Natural killer cell (primary cell): ENCODE results near the gene SPINDOC. TPM values are rescaled to one million over a fixed set of nuclear protein-coding genes. Genes with fewer than 3 reads are reported as not detected.

Experiments used
- ATAC-seq, 3 donors: fragments of 150-1000 bp in 2 of 3; fragments of 200-7000 bp in 1 of 3; cut with Tn5 transposase; 1 replicate in 1 of 3; 2 replicates in 2 of 3; pipeline ENCODE4 v1.10.0; 2021; ENCODE audit warnings: mild to moderate bottlenecking in 2 of 3, moderate library complexity in 2 of 3
- DNase-seq, 2 donors: peaks; one replicate each; pipeline versions ENCODE4 v3.0.0 to v3.0.0-alpha.2; 2013 to 2021; ENCODE audit warnings: mixed read lengths in 1 of 2
- H3K27ac ChIP-seq: one replicate; pipeline ENCODE4 v1.5.1; 2013; ENCODE audit warnings: mild to moderate bottlenecking, low read length
- H3K27me3 ChIP-seq: one replicate; pipeline ENCODE4 v1.6.1; 2013; ENCODE audit warnings: low read length; ENCODE audit not compliant: control insufficient read depth, insufficient read depth
- H3K36me3 ChIP-seq: one replicate; pipeline ENCODE4 v1.6.1; 2013; ENCODE audit warnings: low read length; ENCODE audit not compliant: control insufficient read depth, insufficient read depth
- H3K4me1 ChIP-seq: one replicate; pipeline ENCODE4 v1.6.1; 2013; ENCODE audit warnings: low read length; ENCODE audit not compliant: control insufficient read depth, insufficient read depth
- H3K4me3 ChIP-seq: one replicate; pipeline ENCODE4 v1.5.1; 2013; ENCODE audit warnings: low read length
- H3K9me3 ChIP-seq: one replicate; pipeline ENCODE4 v1.6.1; 2013; ENCODE audit warnings: low read length; ENCODE audit not compliant: control insufficient read depth, insufficient read depth
- H3K27ac Mint-ChIP-seq, 2 donors: one replicate each; pipeline ENCODE4 v1.8.0; 2022; ENCODE audit warnings: mild to moderate bottlenecking in 2 of 2, mixed read lengths in 2 of 2, moderate library complexity in 1 of 2
- H3K27me3 Mint-ChIP-seq, 2 donors: one replicate each; pipeline ENCODE4 v1.8.0; 2022; ENCODE audit warnings: low read depth in 2 of 2, mixed read lengths in 2 of 2
- H3K36me3 Mint-ChIP-seq: one replicate; pipeline ENCODE4 v1.8.0; 2022; ENCODE audit warnings: mixed read lengths
- H3K4me1 Mint-ChIP-seq, 2 donors: one replicate each; pipeline ENCODE4 v1.8.0; 2022; ENCODE audit warnings: mixed read lengths in 2 of 2
- H3K4me3 Mint-ChIP-seq: one replicate; pipeline ENCODE4 v1.8.0; 2022; ENCODE audit warnings: mild to moderate bottlenecking, moderate library complexity, mixed read lengths
- H3K9me3 Mint-ChIP-seq, 2 donors: one replicate each; pipeline ENCODE4 v1.8.0; 2022; ENCODE audit warnings: mixed read lengths in 2 of 2
- WGBS: methylation state at CpG from one replicate; pipeline ENCODE4 v1.1.7; 2013; ENCODE audit warnings: missing lambda C conversion rate; ENCODE audit not compliant: insufficient coverage; 5-methylcytosine and 5-hydroxymethylcytosine counted together
- intact Hi-C: fragments of 100-400 bp; cut with micrococcal nuclease; formaldehyde crosslinking; loops from one replicate; pipeline ENCODE4 v1.14.2; 2022
- total RNA-seq, 4 donors: library from RNA; stranded (reverse); fragments of 120-200 nt in 1 of 4; gene quantifications; one replicate each; pipeline versions ENCODE4 v1.2.3 to v1.2.4, GENCODE V29; 2013 to 2022
- TF ChIP-seq, protein P1 (sequence below): fragments of 200-600 bp; IDR thresholded peaks from one replicate; pipeline ENCODE4 v1.8.0; 2022; ENCODE audit warnings: antibody characterized with exemption

The SPINDOC gene
- total RNA-seq, 3 donors from 2014 or later (not counting 1 experiment from before 2014, with no cell fraction given), result 15.6 to 25.3 (median 21.1) TPM

DNA sequence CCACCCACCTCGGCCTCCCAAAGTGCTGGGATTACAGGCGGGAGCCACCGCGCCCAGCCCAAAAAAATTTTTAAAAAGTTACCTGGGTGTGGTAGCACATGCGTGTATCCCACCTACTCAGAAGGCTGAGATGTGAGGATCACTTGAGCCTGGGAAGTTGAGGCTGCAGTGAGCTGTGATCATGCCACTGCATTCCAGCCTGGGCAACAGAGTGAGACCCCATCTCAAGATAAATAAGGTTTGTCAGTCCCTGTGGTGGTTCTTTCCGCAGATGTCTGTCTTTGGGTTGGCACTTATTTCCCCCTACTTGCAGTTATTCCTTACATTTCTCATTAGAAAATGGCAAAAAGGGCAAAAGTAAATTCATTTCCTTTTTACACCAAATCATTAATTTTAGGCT is 33.6 kb downstream of the SPINDOC start:
- WGBS, result 92% methylated on average over 6 of the region's 6 CpGs
- H3K27me3 ChIP-seq, result no peaks in the 10 kb centered on the region
- no peaks in the 10 kb centered on the region for H3K36me3 Mint-ChIP-seq

DNA sequence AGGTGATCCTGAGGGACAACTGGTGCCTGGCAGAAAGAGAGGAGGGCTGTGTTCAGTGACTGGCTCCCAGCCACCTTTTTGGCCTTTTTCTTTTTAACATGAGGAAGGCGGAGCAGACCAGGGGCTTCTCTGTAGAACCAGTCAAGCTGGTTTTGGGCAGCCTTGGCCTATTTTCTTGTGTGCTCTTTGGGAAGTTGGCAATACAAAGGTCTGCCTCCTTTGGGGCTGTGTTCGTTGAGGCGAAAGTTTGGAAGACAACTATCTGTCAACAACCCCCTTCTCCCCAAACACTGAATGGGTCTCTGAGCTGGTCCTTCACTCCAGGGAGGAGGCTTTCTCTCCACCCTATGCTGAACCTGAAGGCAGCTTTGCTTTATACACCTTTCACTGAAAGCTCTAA is 34.1 kb downstream of the SPINDOC start:
- no peak for DNase-seq
- ATAC-seq, result no peak
- Mint-ChIP-seq H3K27ac (peak overlapping the region; percentile 41 to 75), H3K27me3 (no peaks in the 10 kb centered on the region), H3K4me3 (no peak overlapping the region), H3K4me1 (peaks cover 73 to 76% of the 10 kb centered on the region in 2 donors), H3K36me3 (no peaks in the 10 kb centered on the region), H3K9me3 (no peaks in the 10 kb centered on the region)
- intact Hi-C loops, result no loop called here
- Histone ChIP-seq H3K4me1 (peaks cover 45% of the 10 kb centered on the region), H3K27ac (no peak overlapping the region), H3K27me3 (no peaks in the 10 kb centered on the region), H3K9me3 (no peaks in the 10 kb centered on the region), H3K4me3 (no peak overlapping the region), H3K36me3 (peaks cover 16% of the 10 kb centered on the region)
- WGBS, result 92% methylated on average over 3 of the region's 3 CpGs
- TF ChIP-seq, protein P1, sequence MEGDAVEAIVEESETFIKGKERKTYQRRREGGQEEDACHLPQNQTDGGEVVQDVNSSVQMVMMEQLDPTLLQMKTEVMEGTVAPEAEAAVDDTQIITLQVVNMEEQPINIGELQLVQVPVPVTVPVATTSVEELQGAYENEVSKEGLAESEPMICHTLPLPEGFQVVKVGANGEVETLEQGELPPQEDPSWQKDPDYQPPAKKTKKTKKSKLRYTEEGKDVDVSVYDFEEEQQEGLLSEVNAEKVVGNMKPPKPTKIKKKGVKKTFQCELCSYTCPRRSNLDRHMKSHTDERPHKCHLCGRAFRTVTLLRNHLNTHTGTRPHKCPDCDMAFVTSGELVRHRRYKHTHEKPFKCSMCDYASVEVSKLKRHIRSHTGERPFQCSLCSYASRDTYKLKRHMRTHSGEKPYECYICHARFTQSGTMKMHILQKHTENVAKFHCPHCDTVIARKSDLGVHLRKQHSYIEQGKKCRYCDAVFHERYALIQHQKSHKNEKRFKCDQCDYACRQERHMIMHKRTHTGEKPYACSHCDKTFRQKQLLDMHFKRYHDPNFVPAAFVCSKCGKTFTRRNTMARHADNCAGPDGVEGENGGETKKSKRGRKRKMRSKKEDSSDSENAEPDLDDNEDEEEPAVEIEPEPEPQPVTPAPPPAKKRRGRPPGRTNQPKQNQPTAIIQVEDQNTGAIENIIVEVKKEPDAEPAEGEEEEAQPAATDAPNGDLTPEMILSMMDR, result no peak

More for the DNA sequence above, 33.6 kb downstream of the SPINDOC start:
- intact Hi-C loops, result no loop called here
- Mint-ChIP-seq H3K4me3 (no peak overlapping the region), H3K27me3 (no peaks in the 10 kb centered on the region), H3K9me3 (no peaks in the 10 kb centered on the region), H3K27ac (peak overlapping the region; percentile 41 to 75), H3K4me1 (peaks cover 74 to 75% of the 10 kb centered on the region in 2 donors)
- DNase-seq (no peak), ATAC-seq (no peak)
- Histone ChIP-seq H3K27ac (no peak overlapping the region), H3K4me1 (peaks cover 48% of the 10 kb centered on the region), H3K36me3 (peaks cover 18% of the 10 kb centered on the region), H3K4me3 (no peak overlapping the region), H3K9me3 (no peaks in the 10 kb centered on the region)
- TF ChIP-seq, protein P1, result no peak

DNA sequence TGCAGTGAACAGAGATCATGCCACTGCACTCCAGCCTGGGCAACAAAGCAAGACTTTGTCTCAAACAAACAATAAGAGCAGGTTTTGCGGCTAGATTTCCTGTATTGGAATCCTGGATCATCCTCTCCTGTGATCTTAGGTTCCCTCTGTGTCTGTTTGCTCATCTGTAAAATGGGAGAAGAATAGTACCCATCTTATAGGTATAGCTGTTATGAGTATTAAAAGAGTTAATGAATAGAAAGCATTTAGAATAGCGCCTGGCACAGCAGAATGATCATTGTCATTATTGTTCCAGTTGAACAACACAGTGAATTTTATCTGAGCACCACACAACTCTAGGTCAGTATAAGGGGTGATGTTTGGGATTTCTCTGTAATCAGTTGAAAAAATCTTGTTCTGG is 36.4 kb downstream of the SPINDOC start:
- WGBS, result 89% methylated on average over 1 of the region's 2 CpGs
- DNase-seq (no peak), ATAC-seq (no peak)
- Mint-ChIP-seq H3K4me1 (peaks cover 62 to 70% of the 10 kb centered on the region in 2 donors), H3K36me3 (no peaks in the 10 kb centered on the region), H3K4me3 (no peak overlapping the region), H3K27me3 (no peaks in the 10 kb centered on the region), H3K9me3 (no peaks in the 10 kb centered on the region), H3K27ac (peak overlapping the region; percentile 36 to 91)
- Histone ChIP-seq H3K4me1 (peaks cover 45% of the 10 kb centered on the region), H3K9me3 (no peaks in the 10 kb centered on the region), H3K27ac (no peak overlapping the region), H3K4me3 (no peak overlapping the region), H3K27me3 (no peaks in the 10 kb centered on the region), H3K36me3 (peaks cover 8% of the 10 kb centered on the region)
- intact Hi-C loops, result no loop called here
- TF ChIP-seq, protein P1, result no peak

DNA sequence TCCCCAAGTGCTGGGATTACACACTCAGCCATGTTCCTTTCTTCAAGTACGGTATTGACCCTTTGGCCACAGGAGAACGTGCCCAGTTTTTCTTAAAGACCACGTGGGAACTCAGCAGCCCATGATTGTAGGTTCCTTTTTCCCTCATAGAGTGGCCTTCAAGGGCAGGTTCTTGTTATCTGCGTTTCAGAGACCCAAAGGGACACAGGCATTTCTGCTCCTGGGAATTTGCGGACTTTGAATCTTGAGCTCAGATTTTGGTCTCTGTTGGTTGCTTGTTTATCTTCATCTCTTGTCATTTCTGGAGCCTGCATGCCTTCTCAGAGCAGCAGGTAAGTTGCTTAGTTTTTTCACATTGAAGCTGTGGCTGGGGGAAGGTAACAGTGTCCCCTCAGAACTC is 37.7 kb downstream of the SPINDOC start:
- H3K4me3 ChIP-seq, result no peak overlapping the region
- no peaks in the 10 kb centered on the region for H3K9me3 Mint-ChIP-seq
- peaks cover 39% of the 10 kb centered on the region for H3K4me1 ChIP-seq
- no peaks in the 10 kb centered on the region for H3K9me3 ChIP-seq
- peaks cover 6% of the 10 kb centered on the region for H3K36me3 ChIP-seq
- H3K27ac ChIP-seq, result peak overlapping the region; percentile 60
- WGBS, result 76% methylated on average over 5 of the region's 5 CpGs
- no peaks in the 10 kb centered on the region for H3K27me3 ChIP-seq
- intact Hi-C loops, result no loop called here
- DNase-seq (no peak), ATAC-seq (no peak)
- H3K36me3 Mint-ChIP-seq, result no peaks in the 10 kb centered on the region
- H3K27ac Mint-ChIP-seq, result peak overlapping the region; percentile 90 to 91
- H3K27me3 Mint-ChIP-seq, result no peaks in the 10 kb centered on the region
- TF ChIP-seq, protein P1, result no peak
- H3K4me1 Mint-ChIP-seq, result peaks cover 60 to 70% of the 10 kb centered on the region in 2 donors
- peak overlapping the region; percentile 26 for H3K4me3 Mint-ChIP-seq
